ENCODE results near the gene SPTLC1. TPM values are rescaled to one million over a fixed set of nuclear protein-coding genes. Genes with fewer than 3 reads are reported as not detected.
"Not testable (repeated sequence)": the region's sequence is repeated elsewhere in the genome, so short reads cannot be mapped to it uniquely, and the experiment has no call there.

SPTLC1 gene
- total RNA-seq, 1 experiment from 2014 or later, result 110 TPM

GRCh38 chr9:92141144-92142129 is 26.2 kb upstream of the SPTLC1 start:
- DNase-seq (ENCODE audit: extremely low read depth, low read depth), result no peak

- no peak for DNase-seq (ENCODE audit: extremely low read depth, low read depth)
These were observed 25.5 kb upstream of the SPTLC1 start for GRCh38 chr9:92140754-92141143.

DNA sequence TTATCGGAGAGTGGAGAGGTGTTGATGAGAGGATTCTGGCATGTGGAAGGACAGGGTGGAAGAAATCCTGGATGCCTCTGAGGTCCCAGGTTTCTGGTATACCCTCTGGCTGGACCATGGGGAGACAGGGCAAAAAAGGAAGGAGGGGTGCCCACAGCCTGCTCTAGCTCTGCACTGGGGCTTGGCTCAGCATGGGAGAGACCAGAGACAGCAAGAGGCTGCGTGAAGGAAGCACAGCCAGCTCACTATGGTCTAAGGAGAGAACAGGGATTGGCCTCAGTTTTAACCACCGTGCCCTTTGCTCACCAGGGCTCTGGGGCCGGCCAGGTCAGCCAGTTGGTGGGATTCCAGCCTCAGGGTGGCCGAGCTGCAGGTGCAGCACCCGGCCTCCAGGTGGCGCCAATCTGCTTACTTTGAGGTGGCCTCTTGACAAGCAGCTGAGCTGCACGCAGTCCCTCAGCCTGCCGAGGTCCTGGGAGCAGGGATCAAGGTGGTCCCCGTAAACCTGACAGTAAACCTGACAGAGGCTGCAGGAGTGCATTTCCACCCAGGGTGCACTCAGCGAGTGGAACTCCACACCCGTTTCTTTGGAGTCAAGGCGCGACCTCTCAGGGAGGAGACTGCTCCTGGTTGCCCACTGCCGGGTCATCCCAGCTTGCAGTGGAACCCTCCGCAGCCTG is 25.0 kb upstream of the SPTLC1 start:
- peak; percentile 58 for DNase-seq (ENCODE audit: extremely low read depth, low read depth)

- DNase-seq (ENCODE audit: extremely low read depth, low read depth), result not testable (repeated sequence)
These were observed 23.8 kb upstream of the SPTLC1 start for GRCh38 chr9:92138960-92139540.

- peak; percentile 57 for DNase-seq (ENCODE audit: extremely low read depth, low read depth)
These were observed 23.1 kb upstream of the SPTLC1 start for GRCh38 chr9:92138157-92138959.

- no peak for DNase-seq (ENCODE audit: extremely low read depth, low read depth)
These were observed 21.1 kb upstream of the SPTLC1 start for GRCh38 chr9:92136184-92136858.

DNA sequence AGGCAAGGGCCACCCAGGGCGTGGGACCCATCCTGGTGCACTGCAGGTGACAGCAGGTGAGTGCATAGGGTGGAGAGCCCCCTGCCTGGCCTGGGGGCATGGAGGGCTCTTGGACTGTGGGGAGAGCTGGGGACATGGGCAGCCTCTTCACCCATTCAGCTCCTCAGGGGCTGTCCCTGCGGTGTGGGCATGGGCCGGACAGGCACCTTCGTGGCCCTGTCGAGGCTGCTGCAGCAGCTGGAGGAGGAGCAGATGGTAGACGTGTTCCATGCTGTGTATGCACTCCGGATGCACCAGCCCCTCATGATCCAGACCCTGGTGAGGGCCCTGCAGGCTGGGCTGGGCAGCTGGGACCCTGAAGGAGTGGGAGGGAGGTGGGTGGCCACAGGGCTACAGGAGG is 20.4 kb upstream of the SPTLC1 start:
- no peak for DNase-seq (ENCODE audit: extremely low read depth, low read depth)

GRCh38 chr9:92133949-92134604 is 18.9 kb upstream of the SPTLC1 start:
- peak; percentile 78 for DNase-seq (ENCODE audit: extremely low read depth, low read depth)

GRCh38 chr9:92132913-92133312 is 17.7 kb upstream of the SPTLC1 start:
- DNase-seq (ENCODE audit: extremely low read depth, low read depth), result not testable (repeated sequence)

DNA sequence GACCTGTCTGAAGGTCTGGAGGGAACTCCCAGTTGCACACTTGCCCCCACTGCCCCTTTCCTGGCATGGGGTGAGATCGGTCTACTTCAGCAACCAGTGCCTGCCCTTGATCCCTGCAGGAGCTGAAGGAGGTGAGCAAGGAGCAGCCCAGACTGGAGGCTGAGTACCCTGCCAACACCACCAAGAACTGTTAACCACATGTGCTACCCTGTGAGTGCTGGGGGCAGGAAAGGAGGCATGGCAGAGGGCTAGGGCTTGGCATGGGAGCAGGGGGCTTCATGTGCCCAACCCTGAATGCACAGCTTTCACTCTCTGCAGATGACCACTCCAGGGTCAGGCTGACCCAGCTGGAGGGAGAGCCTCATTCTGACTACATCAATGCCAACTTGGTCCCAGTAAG is 17.3 kb upstream of the SPTLC1 start:
- no peak for DNase-seq (ENCODE audit: extremely low read depth, low read depth)

DNA sequence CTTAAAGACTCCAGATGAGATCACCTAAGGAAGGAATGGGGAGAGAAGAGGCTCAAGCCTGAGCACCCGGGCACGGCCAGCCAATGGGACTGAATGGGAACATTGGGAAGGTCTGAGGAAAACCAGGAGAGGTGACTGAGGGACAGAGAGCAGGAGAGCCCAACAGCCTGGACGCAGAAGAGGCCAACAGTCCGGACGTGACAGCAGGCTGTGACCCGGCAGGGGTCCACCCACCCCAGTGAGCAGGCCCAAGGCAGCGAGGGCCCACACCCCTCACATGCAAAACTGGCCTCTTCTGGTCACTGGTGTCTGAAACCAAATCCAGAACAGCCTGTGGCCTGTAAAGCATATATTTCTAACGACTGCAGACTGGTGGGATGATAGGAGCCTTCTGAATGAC is 7.6 kb upstream of the SPTLC1 start:
- no peak for DNase-seq (ENCODE audit: extremely low read depth, low read depth)

DNA sequence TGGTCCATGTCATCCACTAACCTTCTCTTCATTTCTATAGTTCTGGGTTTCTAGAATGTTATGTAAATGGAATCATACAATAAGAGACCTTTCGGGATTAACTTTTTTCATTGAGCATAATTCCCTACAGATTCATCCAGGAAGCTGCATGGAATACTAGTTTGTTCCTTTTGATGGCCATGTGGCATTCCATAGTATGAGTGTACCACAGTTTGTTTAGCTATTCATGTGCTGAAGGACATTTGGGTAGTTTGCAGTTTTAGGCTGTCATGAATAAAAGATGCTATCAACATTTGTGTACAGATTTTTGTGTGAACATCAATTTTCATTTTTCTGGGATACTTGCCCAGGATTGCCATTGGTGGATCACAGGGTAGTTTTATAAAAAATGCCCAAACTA is 6.8 kb upstream of the SPTLC1 start:
- no peak for DNase-seq (ENCODE audit: extremely low read depth, low read depth)

GRCh38 chr9:92121265-92121664 is 6.1 kb upstream of the SPTLC1 start:
- no peak for DNase-seq (ENCODE audit: extremely low read depth, low read depth)

GRCh38 chr9:92120138-92120537 is 4.9 kb upstream of the SPTLC1 start:
- no peak for DNase-seq (ENCODE audit: extremely low read depth, low read depth)

DNA sequence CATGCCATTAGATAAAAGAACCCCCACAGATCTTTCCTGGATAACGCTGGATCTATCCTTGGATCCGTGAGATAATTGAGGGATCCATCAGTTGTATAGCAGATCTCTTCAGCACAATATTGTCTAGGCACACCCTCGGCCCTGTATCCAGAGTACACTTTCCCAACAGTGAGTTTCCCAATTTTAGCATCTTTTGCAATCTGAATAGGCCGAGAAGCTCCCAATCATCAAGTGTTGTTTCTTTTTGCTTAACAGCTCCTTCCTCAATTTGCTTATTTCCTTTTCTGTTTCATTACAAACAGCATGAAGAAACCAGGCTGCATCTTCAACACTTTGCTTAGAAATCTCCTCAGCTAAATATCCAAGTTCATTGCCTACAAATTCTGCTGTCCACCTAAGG is 4.4 kb upstream of the SPTLC1 start:
- DNase-seq (ENCODE audit: extremely low read depth, low read depth), result no peak

- DNase-seq (ENCODE audit: extremely low read depth, low read depth), result no peak
These were observed 7.1 kb downstream of the SPTLC1 start for GRCh38 chr9:92108122-92108521.

DNA sequence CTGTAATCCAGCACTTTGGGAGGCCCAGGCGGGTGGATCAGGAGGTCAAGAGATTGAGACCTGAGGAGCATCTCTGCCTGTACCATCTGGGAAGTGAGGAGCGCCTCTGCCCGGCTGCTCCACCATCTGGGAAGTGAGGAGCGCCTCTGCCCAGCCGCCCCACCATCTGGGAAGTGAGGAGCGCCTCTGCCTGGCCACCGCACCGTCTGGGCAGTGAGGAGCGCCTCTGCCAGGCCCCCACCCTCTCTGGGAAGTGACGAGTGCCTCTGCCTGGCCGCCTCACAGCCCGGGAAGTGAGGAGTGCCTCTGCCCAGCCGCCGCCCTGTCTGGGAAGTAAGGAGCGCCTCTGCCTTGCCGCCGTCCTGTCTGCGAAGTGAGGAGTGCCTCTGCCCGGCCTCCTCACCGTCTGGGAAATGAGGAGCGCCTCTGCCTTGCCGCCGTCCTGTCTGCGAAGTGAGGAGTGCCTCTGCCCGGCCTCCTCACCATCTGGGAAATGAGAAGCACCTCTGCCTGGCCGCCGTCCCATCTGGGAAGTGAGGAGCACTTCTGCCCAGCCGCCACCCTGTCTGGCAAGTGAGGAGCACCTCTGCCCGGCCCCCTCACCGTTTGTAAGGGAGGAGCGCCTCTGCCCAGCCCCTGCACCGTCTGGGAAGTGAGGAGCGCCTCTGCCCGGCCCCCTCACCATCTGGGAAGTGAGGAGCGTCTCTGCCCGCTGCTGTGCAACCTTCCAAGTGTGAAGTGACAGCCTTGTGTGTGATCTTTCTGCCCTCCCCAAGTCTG is 9.6 kb downstream of the SPTLC1 start:
- not testable (repeated sequence) for DNase-seq (ENCODE audit: extremely low read depth, low read depth)

DNA sequence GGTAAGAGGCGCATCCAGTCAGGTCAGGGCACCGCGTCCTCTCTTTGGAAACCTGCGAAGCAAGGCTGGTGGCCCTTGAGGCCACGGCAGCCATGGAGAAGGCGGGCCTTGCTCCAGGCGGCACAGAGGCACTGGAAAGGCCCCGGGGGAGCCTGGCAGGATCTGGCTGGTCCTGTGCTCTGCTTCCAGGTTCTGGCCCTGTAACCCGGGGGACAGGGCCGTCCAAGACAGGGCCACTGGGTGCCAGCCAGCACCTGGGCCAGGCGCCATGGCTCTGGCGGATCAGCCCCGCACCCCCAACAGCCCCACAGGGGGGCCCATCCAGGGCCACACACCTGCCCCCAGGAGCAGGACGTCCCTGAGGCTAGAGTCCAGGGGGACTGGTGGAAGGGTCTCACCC is 11.6 kb downstream of the SPTLC1 start:
- DNase-seq (ENCODE audit: extremely low read depth, low read depth), result not testable (repeated sequence)

Measured in NCI-H460 (cell line).